CD4-positive, alpha-beta T cell treated with Interleukin-2 at 100 ng/mL for 4 hours (primary cell): ENCODE measurements around the gene ITM2B.

Source experiments
- DNase-seq: peaks from one replicate; pipeline ENCODE4 v3.0.0-alpha.2; 2020; ENCODE audit warnings: low spot score

Gene ITM2B

GRCh38 chr13:48311223-48311622 lies 78.2 kb downstream of the ITM2B start:
- no peak for DNase-seq

DNA sequence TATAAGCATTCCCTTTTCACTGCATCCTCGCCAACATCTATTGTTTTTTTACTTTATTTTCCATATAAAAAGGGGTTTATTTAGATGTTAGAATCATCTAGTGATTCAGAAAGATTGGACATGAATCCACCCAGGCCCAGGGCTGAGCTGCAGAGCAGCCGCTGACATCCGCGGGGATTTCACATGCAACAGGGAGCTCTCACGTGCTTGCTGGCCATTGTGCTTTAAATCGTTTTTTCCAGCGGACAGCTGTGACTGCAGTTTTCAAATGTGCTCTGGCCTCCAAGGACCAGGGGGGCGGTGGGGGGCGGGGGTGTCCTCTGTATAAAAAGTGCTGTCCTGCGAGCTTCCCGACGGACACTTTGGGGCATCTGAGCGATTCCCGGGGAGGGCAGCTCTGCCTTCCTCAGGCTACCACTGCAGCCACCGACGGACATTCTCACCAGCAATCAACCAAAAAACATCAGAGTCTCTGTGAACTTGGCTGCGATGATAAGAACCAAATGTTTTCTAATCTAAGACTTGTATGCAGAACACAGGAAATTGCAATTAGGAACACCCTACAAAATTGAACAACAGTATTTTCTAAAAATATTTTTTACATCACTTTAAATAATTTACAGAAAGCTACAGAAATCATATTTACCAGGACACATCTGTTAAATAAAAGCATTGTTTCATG lies 83.1 kb downstream of the ITM2B start:
- DNase-seq, result no peak

- no peak for DNase-seq
Observed at GRCh38 chr13:48316826-48317510, 84.0 kb downstream of the ITM2B start.

DNA sequence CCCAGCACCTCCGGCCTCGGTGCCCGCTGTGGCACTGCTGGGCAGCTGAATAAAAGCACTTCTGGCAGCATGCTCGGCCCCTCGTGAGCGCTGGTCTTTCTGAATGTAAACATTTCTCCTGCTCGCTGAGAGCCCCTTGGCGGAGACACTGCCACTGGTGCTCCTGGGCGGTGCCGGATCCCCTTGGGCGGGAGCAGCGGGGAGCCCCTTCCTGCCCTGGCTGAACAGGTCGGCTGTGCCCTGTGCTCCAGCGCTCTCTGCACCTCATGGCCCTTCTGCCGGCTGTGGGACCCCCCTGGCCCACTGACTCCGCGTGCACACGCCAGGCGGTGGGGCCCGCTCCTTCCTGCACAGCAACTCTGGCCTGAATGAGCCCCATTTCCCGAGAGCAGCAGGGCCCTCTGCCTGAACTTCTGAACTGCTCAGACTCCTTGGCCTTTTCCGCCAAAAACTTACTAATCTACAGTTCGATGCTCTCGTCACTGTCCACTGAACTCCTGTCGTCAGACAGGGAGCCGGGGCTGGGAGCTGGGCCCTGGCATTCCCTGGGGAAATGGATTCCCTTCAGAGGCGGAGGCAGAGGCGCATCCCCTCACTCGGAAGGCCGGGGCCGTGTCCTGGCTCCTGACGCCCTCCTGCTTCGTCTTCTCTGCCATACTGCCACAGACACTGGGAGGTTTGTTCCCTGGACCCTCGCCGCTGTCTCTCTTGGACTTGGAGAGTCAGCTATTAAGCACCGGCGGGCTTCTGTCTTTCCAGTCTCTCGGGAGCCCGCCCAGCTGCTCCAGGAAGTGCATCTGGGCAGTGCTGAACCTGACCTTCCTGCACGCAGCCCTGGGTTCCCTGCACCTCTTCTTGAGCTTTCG lies 84.7 kb downstream of the ITM2B start:
- no peak for DNase-seq

- DNase-seq, result no peak
Observed at GRCh38 chr13:48318377-48318811, 85.4 kb downstream of the ITM2B start.

GRCh38 chr13:48318821-48319511 lies 86.0 kb downstream of the ITM2B start:
- no peak for DNase-seq
